ENCODE measurements around the gene FRMD4B. TPM values are rescaled to one million over a fixed set of nuclear protein-coding genes. Genes with fewer than 3 reads are reported as not detected.

The FRMD4B gene
- total RNA-seq, 1 experiment from 2014 or later = 0.90 TPM

DNA sequence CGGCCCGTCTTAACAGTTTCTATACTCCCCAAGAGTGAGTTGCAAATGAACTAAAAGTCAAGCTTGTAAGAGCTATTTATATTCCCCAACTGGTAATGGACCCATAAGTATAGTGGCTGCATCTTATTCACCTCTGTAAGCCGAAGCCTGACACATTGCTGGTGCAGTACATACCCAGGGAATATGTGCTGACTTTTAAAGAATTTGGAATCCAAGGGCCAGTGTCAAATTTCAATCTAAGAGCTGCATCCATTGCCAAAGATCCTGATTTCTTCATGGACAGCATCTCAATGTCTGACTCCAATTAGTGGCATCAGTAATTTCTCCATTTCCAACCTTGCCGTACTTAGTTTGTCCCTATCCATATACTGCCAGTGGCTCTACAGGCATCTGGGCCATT is 42.0 kb downstream of the FRMD4B start:
- POLR2A ChIA-PET = no interaction called here
- TF ChIP-seq, protein P1, sequence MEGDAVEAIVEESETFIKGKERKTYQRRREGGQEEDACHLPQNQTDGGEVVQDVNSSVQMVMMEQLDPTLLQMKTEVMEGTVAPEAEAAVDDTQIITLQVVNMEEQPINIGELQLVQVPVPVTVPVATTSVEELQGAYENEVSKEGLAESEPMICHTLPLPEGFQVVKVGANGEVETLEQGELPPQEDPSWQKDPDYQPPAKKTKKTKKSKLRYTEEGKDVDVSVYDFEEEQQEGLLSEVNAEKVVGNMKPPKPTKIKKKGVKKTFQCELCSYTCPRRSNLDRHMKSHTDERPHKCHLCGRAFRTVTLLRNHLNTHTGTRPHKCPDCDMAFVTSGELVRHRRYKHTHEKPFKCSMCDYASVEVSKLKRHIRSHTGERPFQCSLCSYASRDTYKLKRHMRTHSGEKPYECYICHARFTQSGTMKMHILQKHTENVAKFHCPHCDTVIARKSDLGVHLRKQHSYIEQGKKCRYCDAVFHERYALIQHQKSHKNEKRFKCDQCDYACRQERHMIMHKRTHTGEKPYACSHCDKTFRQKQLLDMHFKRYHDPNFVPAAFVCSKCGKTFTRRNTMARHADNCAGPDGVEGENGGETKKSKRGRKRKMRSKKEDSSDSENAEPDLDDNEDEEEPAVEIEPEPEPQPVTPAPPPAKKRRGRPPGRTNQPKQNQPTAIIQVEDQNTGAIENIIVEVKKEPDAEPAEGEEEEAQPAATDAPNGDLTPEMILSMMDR (IDR thresholded peaks at IDR 0.05) = no peak
- TF ChIP-seq TCF7L2 (IDR thresholded peaks at IDR 0.05; ENCODE audit: low read depth, low read length) = no peak
- TF ChIP-seq POLR2AphosphoS5 (IDR thresholded peaks at IDR 0.05; ENCODE audit: low read depth, low read length) = no peak
- no peak for TF ChIP-seq SIN3A (IDR thresholded peaks at IDR 0.05; ENCODE audit: borderline replicate concordance, insufficient read depth, low read depth, low read length)
- TF ChIP-seq, protein P2, sequence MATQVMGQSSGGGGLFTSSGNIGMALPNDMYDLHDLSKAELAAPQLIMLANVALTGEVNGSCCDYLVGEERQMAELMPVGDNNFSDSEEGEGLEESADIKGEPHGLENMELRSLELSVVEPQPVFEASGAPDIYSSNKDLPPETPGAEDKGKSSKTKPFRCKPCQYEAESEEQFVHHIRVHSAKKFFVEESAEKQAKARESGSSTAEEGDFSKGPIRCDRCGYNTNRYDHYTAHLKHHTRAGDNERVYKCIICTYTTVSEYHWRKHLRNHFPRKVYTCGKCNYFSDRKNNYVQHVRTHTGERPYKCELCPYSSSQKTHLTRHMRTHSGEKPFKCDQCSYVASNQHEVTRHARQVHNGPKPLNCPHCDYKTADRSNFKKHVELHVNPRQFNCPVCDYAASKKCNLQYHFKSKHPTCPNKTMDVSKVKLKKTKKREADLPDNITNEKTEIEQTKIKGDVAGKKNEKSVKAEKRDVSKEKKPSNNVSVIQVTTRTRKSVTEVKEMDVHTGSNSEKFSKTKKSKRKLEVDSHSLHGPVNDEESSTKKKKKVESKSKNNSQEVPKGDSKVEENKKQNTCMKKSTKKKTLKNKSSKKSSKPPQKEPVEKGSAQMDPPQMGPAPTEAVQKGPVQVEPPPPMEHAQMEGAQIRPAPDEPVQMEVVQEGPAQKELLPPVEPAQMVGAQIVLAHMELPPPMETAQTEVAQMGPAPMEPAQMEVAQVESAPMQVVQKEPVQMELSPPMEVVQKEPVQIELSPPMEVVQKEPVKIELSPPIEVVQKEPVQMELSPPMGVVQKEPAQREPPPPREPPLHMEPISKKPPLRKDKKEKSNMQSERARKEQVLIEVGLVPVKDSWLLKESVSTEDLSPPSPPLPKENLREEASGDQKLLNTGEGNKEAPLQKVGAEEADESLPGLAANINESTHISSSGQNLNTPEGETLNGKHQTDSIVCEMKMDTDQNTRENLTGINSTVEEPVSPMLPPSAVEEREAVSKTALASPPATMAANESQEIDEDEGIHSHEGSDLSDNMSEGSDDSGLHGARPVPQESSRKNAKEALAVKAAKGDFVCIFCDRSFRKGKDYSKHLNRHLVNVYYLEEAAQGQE (IDR thresholded peaks at IDR 0.05; ENCODE audit: insufficient read depth in 1 of 2, low read depth in 2 of 2, low read length in 1 of 2) = no peak
- Histone ChIP-seq H3K4me1 (ENCODE audit: control insufficient read depth, insufficient read depth, low read length) (no peaks in the 10 kb centered on the region), H3K27me3 (ENCODE audit: control insufficient read depth, insufficient read depth, low read length) (no peaks in the 10 kb centered on the region), H3K9me3 (ENCODE audit: control insufficient read depth, insufficient read depth, low read depth, low read length) (no peaks in the 10 kb centered on the region), H3K27ac (ENCODE audit: low read length) (no peak overlapping the region), H3K4me3 (ENCODE audit: low read depth in 2 of 2, low read length in 2 of 2) (no peak overlapping the region), H3K36me3 (ENCODE audit: control insufficient read depth, insufficient read depth, low read length) (no peaks in the 10 kb centered on the region)
- DNase-seq (ENCODE audit: low read depth, low spot score) (no peak), ATAC-seq (no peak)
- CTCF ChIA-PET = no interaction called here
- intact Hi-C loops (cut with micrococcal nuclease; ENCODE audit: unreplicated experiment) = no loop called here
- no TSS peak for BruUV-seq (replicated peaks)
- in situ Hi-C loops (cut with HindIII; ENCODE audit: low pct_unique_long_range_greater_than_20kb, low sequenced_read_pairs) = no loop called here

DNA sequence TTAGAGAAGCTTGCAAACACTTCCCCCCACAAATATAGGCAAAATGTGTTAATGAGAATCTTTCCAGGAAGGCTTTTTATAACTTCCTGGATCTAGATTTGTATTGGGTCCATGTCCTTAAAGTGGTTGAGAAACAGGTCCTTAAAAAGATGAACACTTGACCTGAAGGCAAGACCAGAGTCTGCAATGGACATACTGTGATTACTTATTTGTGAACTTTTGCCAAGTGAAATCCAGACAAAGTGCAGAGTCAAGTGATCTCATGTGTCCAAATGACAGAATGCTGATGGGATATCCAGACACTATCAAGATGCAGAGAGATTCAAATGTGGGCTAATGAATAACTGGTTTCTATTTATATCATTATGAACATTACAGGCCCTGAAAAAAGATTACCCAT is 43.8 kb downstream of the FRMD4B start:
- no peak for DNase-seq (ENCODE audit: low read depth, low spot score)
- no peak for ATAC-seq
- Histone ChIP-seq H3K4me3 (ENCODE audit: low read depth in 2 of 2, low read length in 2 of 2) (no peak overlapping the region), H3K27me3 (ENCODE audit: control insufficient read depth, insufficient read depth, low read length) (no peaks in the 10 kb centered on the region), H3K9me3 (ENCODE audit: control insufficient read depth, insufficient read depth, low read depth, low read length) (no peaks in the 10 kb centered on the region), H3K27ac (ENCODE audit: low read length) (no peak overlapping the region), H3K36me3 (ENCODE audit: control insufficient read depth, insufficient read depth, low read length) (no peaks in the 10 kb centered on the region), H3K4me1 (ENCODE audit: control insufficient read depth, insufficient read depth, low read length) (no peaks in the 10 kb centered on the region)
- in situ Hi-C loops (cut with HindIII; ENCODE audit: low pct_unique_long_range_greater_than_20kb, low sequenced_read_pairs) (no loop called here), intact Hi-C loops (cut with micrococcal nuclease; ENCODE audit: unreplicated experiment) (no loop called here)
- TF ChIP-seq SIN3A (IDR thresholded peaks at IDR 0.05; ENCODE audit: borderline replicate concordance, insufficient read depth, low read depth, low read length) (no peak), POLR2AphosphoS5 (IDR thresholded peaks at IDR 0.05; ENCODE audit: low read depth, low read length) (no peak), TCF7L2 (IDR thresholded peaks at IDR 0.05; ENCODE audit: low read depth, low read length) (no peak)
- TF ChIP-seq, protein P1 (IDR thresholded peaks at IDR 0.05) = no peak
- TF ChIP-seq, protein P2 (IDR thresholded peaks at IDR 0.05; ENCODE audit: insufficient read depth in 1 of 2, low read depth in 2 of 2, low read length in 1 of 2) = no peak
- POLR2A ChIA-PET = no interaction called here
- no TSS peak for BruUV-seq (replicated peaks)
- CTCF ChIA-PET = no interaction called here
